NCI-H460 (cell line): ENCODE data around the gene ACTR1B. TPM values are rescaled to one million over a fixed set of nuclear protein-coding genes. Genes with fewer than 3 reads are reported as not detected.
"Not testable (repeated sequence)": the region's sequence is repeated elsewhere in the genome, so short reads cannot be mapped to it uniquely, and the experiment has no call there.

Experiments used
- DNase-seq: peaks from one replicate; pipeline ENCODE4 v3.0.0-alpha.2; 2016; ENCODE audit warnings: low read depth; ENCODE audit errors: extremely low read depth
- total RNA-seq: library from RNA; depleted of rRNA; stranded (reverse); fragments of >200 nt; shearing (Covaris generic); gene quantifications from 2 replicates; pipeline ENCODE4 v1.2.3, GENCODE V29; 2014

ACTR1B gene
- total RNA-seq, 1 experiment from 2014 or later = 29.4 TPM

GRCh38 chr2:97660044-97660774 lies 3.6 kb downstream of the ACTR1B start:
- no peak for DNase-seq

- no peak for DNase-seq
Observed at GRCh38 chr2:97659256-97660043, 4.4 kb downstream of the ACTR1B start.

- DNase-seq = no peak
Observed at GRCh38 chr2:97658691-97659157, 5.1 kb downstream of the ACTR1B start.

GRCh38 chr2:97657986-97658690 lies 5.7 kb downstream of the ACTR1B start:
- no peak for DNase-seq

- no peak for DNase-seq
Observed at GRCh38 chr2:97656905-97657587, 6.8 kb downstream of the ACTR1B start.

GRCh38 chr2:97656129-97656755 lies 7.6 kb downstream of the ACTR1B start:
- DNase-seq = no peak

- DNase-seq = no peak
Observed at GRCh38 chr2:97654791-97655190, 9.1 kb downstream of the ACTR1B start.

- DNase-seq = no peak
Observed at GRCh38 chr2:97654309-97654708, 9.5 kb downstream of the ACTR1B start.

- no peak for DNase-seq
Observed at GRCh38 chr2:97653874-97654273, 10.0 kb downstream of the ACTR1B start.

GRCh38 chr2:97653473-97653872 lies 10.4 kb downstream of the ACTR1B start:
- no peak for DNase-seq

GRCh38 chr2:97651114-97651513 lies 12.7 kb downstream of the ACTR1B start:
- no peak for DNase-seq

- DNase-seq = no peak
Observed at GRCh38 chr2:97646977-97647376, 16.9 kb downstream of the ACTR1B start.

GRCh38 chr2:97645695-97646629 lies 17.9 kb downstream of the ACTR1B start, which contains the start of gene COX5B:
Gene COX5B, plus strand, starts transcription at chr2:97646062. Its CDS starts 25 bp downstream, at chr2:97646087.
- DNase-seq = peak; percentile 96

GRCh38 chr2:97645112-97645694 lies 18.6 kb downstream of the ACTR1B start:
- no peak for DNase-seq

- DNase-seq = no peak
Observed at GRCh38 chr2:97644023-97644717, 19.7 kb downstream of the ACTR1B start.

- DNase-seq = not testable (repeated sequence)
Observed at GRCh38 chr2:97626049-97626430, 37.8 kb downstream of the ACTR1B start.

- DNase-seq = not testable (repeated sequence)
Observed at GRCh38 chr2:97625354-97626048, 38.3 kb downstream of the ACTR1B start.
